ENCODE measurements around the gene PCDH9.

PCDH9 gene

GRCh38 chr13:66301006-66301405 lies 929.1 kb downstream of the PCDH9 start:
- DNase-seq = no peak

GRCh38 chr13:66296875-66297274 lies 933.3 kb downstream of the PCDH9 start:
- DNase-seq = no peak

GRCh38 chr13:66296328-66296727 lies 933.8 kb downstream of the PCDH9 start:
- DNase-seq = no peak

GRCh38 chr13:66286806-66287205 lies 943.3 kb downstream of the PCDH9 start:
- DNase-seq = peak; percentile 0

- DNase-seq = no peak
Observed at GRCh38 chr13:66275416-66275815, 954.7 kb downstream of the PCDH9 start.

- no peak for DNase-seq
Observed at GRCh38 chr13:66273011-66273410, 957.1 kb downstream of the PCDH9 start.

GRCh38 chr13:66266761-66267160 lies 963.4 kb downstream of the PCDH9 start:
- no peak for DNase-seq

- DNase-seq = no peak
Observed at GRCh38 chr13:66266348-66266747, 963.8 kb downstream of the PCDH9 start.

GRCh38 chr13:66265371-66265770 lies 964.8 kb downstream of the PCDH9 start:
- DNase-seq = no peak

GRCh38 chr13:66264971-66265370 lies 965.2 kb downstream of the PCDH9 start:
- no peak for DNase-seq

GRCh38 chr13:66262330-66262729 lies 967.8 kb downstream of the PCDH9 start:
- DNase-seq = no peak

- DNase-seq = peak; percentile 10
Observed at GRCh38 chr13:66259426-66259825, 970.7 kb downstream of the PCDH9 start.
